GM12865 (cell line): ENCODE data around the gene NDUFA3.

ENCODE experiments used
- DNase-seq: peaks from one replicate; pipeline ENCODE4 v3.0.0; 2010; ENCODE audit warnings: low read depth
- H3K4me3 ChIP-seq: 2 replicates; pipeline ENCODE4 v1.5.1; 2011; ENCODE audit warnings: mild to moderate bottlenecking, low read depth, low read length, control low read depth
- CTCF ChIP-seq: IDR thresholded peaks from 2 replicates; pipeline ENCODE4 v1.5.1; 2011; ENCODE audit warnings: low read length, control low read depth, low read depth, inconsistent platforms; ENCODE audit not compliant: insufficient read depth; ENCODE audit errors: missing control alignments

Gene NDUFA3

GRCh38 chr19:54124393-54124792, 21.7 kb downstream of the NDUFA3 start:
- TF ChIP-seq CTCF = no peak
- no peak overlapping the region for H3K4me3 ChIP-seq
- no peak for DNase-seq

- no peak for TF ChIP-seq CTCF
- no peak for DNase-seq
- no peak overlapping the region for H3K4me3 ChIP-seq
Measured at GRCh38 chr19:54125713-54126112, 23.1 kb downstream of the NDUFA3 start.

GRCh38 chr19:54127688-54128440, 25.2 kb downstream of the NDUFA3 start:
- H3K4me3 ChIP-seq = no peak overlapping the region
- no peak for DNase-seq
- TF ChIP-seq CTCF = no peak

- TF ChIP-seq CTCF = no peak
- no peak overlapping the region for H3K4me3 ChIP-seq
- no peak for DNase-seq
Measured at GRCh38 chr19:54128441-54128725, 25.7 kb downstream of the NDUFA3 start.

- TF ChIP-seq CTCF = no peak
- DNase-seq = no peak
- H3K4me3 ChIP-seq = no peak overlapping the region
Measured at GRCh38 chr19:54128796-54129616, 26.4 kb downstream of the NDUFA3 start.

GRCh38 chr19:54129617-54129996, 27.0 kb downstream of the NDUFA3 start:
- DNase-seq = no peak
- H3K4me3 ChIP-seq = no peak overlapping the region
- TF ChIP-seq CTCF = no peak

- H3K4me3 ChIP-seq = no peak overlapping the region
- TF ChIP-seq CTCF = no peak
- no peak for DNase-seq
Measured at GRCh38 chr19:54133312-54133956, 30.8 kb downstream of the NDUFA3 start.
